Measurements from ENCODE around the gene FNTB. TPM values are rescaled to one million over a fixed set of nuclear protein-coding genes. Genes with fewer than 3 reads are reported as not detected.

Gene FNTB
- total RNA-seq = 11.6 and 12.1 TPM in 2 replicates

GRCh38 chr14:64986648-64987437 is at the start of gene FNTB:
Gene FNTB, plus strand, starts transcription at chr14:64986895. Its CDS starts 59 bp downstream, at chr14:64986954.
- DNase-seq (ENCODE audit: low read depth) = peak; percentile 97
- TF ChIP-seq CTCF (IDR thresholded peaks at IDR 0.05; ENCODE audit: insufficient read depth, low read depth, low read length) = peak; percentile 65
- H3K4me3 ChIP-seq (ENCODE audit: low read depth, low read length) = peak within 1 kb of the TSS; percentile 92

- DNase-seq (ENCODE audit: low read depth) = no peak
- TF ChIP-seq CTCF (IDR thresholded peaks at IDR 0.05; ENCODE audit: insufficient read depth, low read depth, low read length) = no peak
- no peak overlapping the region for H3K4me3 ChIP-seq (ENCODE audit: low read depth, low read length)
Measured at GRCh38 chr14:64937171-64937820, 49.4 kb upstream of the FNTB start.

GRCh38 chr14:64937821-64938193 is 48.9 kb upstream of the FNTB start:
- H3K4me3 ChIP-seq (ENCODE audit: low read depth, low read length) = no peak overlapping the region
- DNase-seq (ENCODE audit: low read depth) = peak; percentile 8
- TF ChIP-seq CTCF (IDR thresholded peaks at IDR 0.05; ENCODE audit: insufficient read depth, low read depth, low read length) = peak; percentile 30

- no peak for DNase-seq (ENCODE audit: low read depth)
- H3K4me3 ChIP-seq (ENCODE audit: low read depth, low read length) = no peak overlapping the region
- no peak for TF ChIP-seq CTCF (IDR thresholded peaks at IDR 0.05; ENCODE audit: insufficient read depth, low read depth, low read length)
Measured at GRCh38 chr14:64938972-64939816, 47.5 kb upstream of the FNTB start.

GRCh38 chr14:64939817-64940190 is 46.9 kb upstream of the FNTB start:
- no peak for TF ChIP-seq CTCF (IDR thresholded peaks at IDR 0.05; ENCODE audit: insufficient read depth, low read depth, low read length)
- DNase-seq (ENCODE audit: low read depth) = no peak
- no peak overlapping the region for H3K4me3 ChIP-seq (ENCODE audit: low read depth, low read length)

GRCh38 chr14:64940336-64940910 is 46.3 kb upstream of the FNTB start:
- H3K4me3 ChIP-seq (ENCODE audit: low read depth, low read length) = no peak overlapping the region
- TF ChIP-seq CTCF (IDR thresholded peaks at IDR 0.05; ENCODE audit: insufficient read depth, low read depth, low read length) = no peak
- DNase-seq (ENCODE audit: low read depth) = no peak

Measured in fibroblast of villous mesenchyme (primary cell).